ENCODE data around the gene PARVA.
A peak's percentile ranks its signal among the peaks of the same experiment; 100 is the strongest.
"Not testable (repeated sequence)": the region's sequence is repeated elsewhere in the genome, so short reads cannot be mapped to it uniquely, and the experiment has no call there.

PARVA gene

GRCh38 chr11:12377106-12377823, at the start of gene PARVA:
Gene PARVA, plus strand, starts transcription at chr11:12377571. Its CDS starts 77 bp downstream, at chr11:12377648.
- peak; percentile 81 for DNase-seq (ENCODE audit: low spot score)

GRCh38 chr11:12329169-12329568, 48.2 kb upstream of the PARVA start:
- no peak for DNase-seq (ENCODE audit: low spot score)

- DNase-seq (ENCODE audit: low spot score), result no peak
Measured at GRCh38 chr11:12329797-12330196, 47.6 kb upstream of the PARVA start.

- DNase-seq (ENCODE audit: low spot score), result no peak
Measured at GRCh38 chr11:12330485-12331231, 46.7 kb upstream of the PARVA start.

GRCh38 chr11:12331239-12331874, 46.0 kb upstream of the PARVA start:
- peak; percentile 84 for DNase-seq (ENCODE audit: low spot score)

GRCh38 chr11:12343526-12343925, 33.8 kb upstream of the PARVA start:
- no peak for DNase-seq (ENCODE audit: low spot score)

- DNase-seq (ENCODE audit: low spot score), result no peak
Measured at GRCh38 chr11:12353534-12353933, 23.8 kb upstream of the PARVA start.

GRCh38 chr11:12354750-12355545, 22.4 kb upstream of the PARVA start:
- no peak for DNase-seq (ENCODE audit: low spot score)

GRCh38 chr11:12356944-12357655, 20.3 kb upstream of the PARVA start:
- no peak for DNase-seq (ENCODE audit: low spot score)

- DNase-seq (ENCODE audit: low spot score), result not testable (repeated sequence)
Measured at GRCh38 chr11:12357697-12358096, 19.7 kb upstream of the PARVA start.

GRCh38 chr11:12358302-12359188, 18.8 kb upstream of the PARVA start:
- no peak for DNase-seq (ENCODE audit: low spot score)

- no peak for DNase-seq (ENCODE audit: low spot score)
Measured at GRCh38 chr11:12359761-12360160, 17.6 kb upstream of the PARVA start.

GRCh38 chr11:12361682-12362081, 15.7 kb upstream of the PARVA start:
- no peak for DNase-seq (ENCODE audit: low spot score)

- no peak for DNase-seq (ENCODE audit: low spot score)
Measured at GRCh38 chr11:12362857-12363256, 14.5 kb upstream of the PARVA start.

- DNase-seq (ENCODE audit: low spot score), result no peak
Measured at GRCh38 chr11:12363373-12363772, 14.0 kb upstream of the PARVA start.

GRCh38 chr11:12365965-12366575, 11.3 kb upstream of the PARVA start:
- DNase-seq (ENCODE audit: low spot score), result peak; percentile 53

- not testable (repeated sequence) for DNase-seq (ENCODE audit: low spot score)
Measured at GRCh38 chr11:12367057-12367456, 10.3 kb upstream of the PARVA start.

- DNase-seq (ENCODE audit: low spot score), result no peak
Measured at GRCh38 chr11:12372111-12372510, 5.3 kb upstream of the PARVA start.

GRCh38 chr11:12375720-12376119, 1.7 kb upstream of the PARVA start:
- DNase-seq (ENCODE audit: low spot score), result no peak

All from SW480 (cell line).